Right cardiac atrium (tissue), 5 donors: Measurements from ENCODE around the gene SLC35A3. TPM values are rescaled to one million over a fixed set of nuclear protein-coding genes. Genes with fewer than 3 reads are reported as not detected.
A peak's percentile ranks its signal among the peaks of the same experiment; 100 is the strongest.

Source experiments
- ATAC-seq, 2 donors: fragments of 200-7000 bp; cut with Tn5 transposase; one replicate each; pipeline versions ENCODE4 v1.8.0 to v1.9.1; 2020; ENCODE audit warnings: moderate library complexity in 2 of 2, mild to moderate bottlenecking in 1 of 2
- DNase-seq, 3 donors: peaks; one replicate each; pipeline ENCODE4 v3.0.0-alpha.2; 2020
- H3K27ac ChIP-seq: one replicate; pipeline ENCODE4 v1.5.1; 2013; ENCODE audit warnings: mild to moderate bottlenecking, low read length, control low read depth, moderate library complexity
- H3K27me3 ChIP-seq: one replicate; pipeline ENCODE4 v1.6.1; 2013; ENCODE audit not compliant: control insufficient read depth, insufficient read depth
- H3K4me1 ChIP-seq: one replicate; pipeline ENCODE4 v1.6.1; 2013; ENCODE audit warnings: low read length; ENCODE audit not compliant: control insufficient read depth, insufficient read depth
- H3K4me3 ChIP-seq: one replicate; pipeline ENCODE4 v1.5.1; 2013; ENCODE audit warnings: low read length, control low read depth
- H3K9me3 ChIP-seq: one replicate; pipeline ENCODE4 v1.6.1; 2013; ENCODE audit warnings: low read length; ENCODE audit not compliant: control insufficient read depth
- WGBS: extraction: QIAGEN DNeasy Blood & Tissue Kit; methylation state at CpG from one replicate; pipeline ENCODE4 v1.1.7; 2013; 5-methylcytosine and 5-hydroxymethylcytosine counted together
- intact Hi-C, 4 donors: fragments of 100-400 bp; cut with DNase I; formaldehyde crosslinking; loops; one replicate each; pipeline versions ENCODE4 v1.11.0 to v1.14.0; 2022 to 2023
- polyA plus RNA-seq: library from polyadenylated mRNA; stranded (reverse); fragments of 200-250 nt; gene quantifications from one replicate; pipeline ENCODE4 v1.2.3, GENCODE V29; 2013
- total RNA-seq, 4 donors: library from RNA; stranded (reverse); fragmentation: NEBNext Ultra II Directional; extraction: Animal tissue kit (Norgen Biotek cat#: 25700); gene quantifications; one replicate each; pipeline ENCODE4 v1.2.1, GENCODE V29; 2021
- donor health status: healthy with polysubstance abuse.
- donor health status: DM: no; HTN: yes; CAD: no.
- donor health status: DM: no; HTN: no; CAD: no.
- donor health status: DM: no; HTN: yes; CAD: no; lungs with severe emphysema.
- donor health status: DM: yes; HTN: yes; CAD: no.

SLC35A3 gene
- total and polyA plus RNA-seq, 5 donors = 6.5 to 13.5 (median 10.1) TPM

DNA sequence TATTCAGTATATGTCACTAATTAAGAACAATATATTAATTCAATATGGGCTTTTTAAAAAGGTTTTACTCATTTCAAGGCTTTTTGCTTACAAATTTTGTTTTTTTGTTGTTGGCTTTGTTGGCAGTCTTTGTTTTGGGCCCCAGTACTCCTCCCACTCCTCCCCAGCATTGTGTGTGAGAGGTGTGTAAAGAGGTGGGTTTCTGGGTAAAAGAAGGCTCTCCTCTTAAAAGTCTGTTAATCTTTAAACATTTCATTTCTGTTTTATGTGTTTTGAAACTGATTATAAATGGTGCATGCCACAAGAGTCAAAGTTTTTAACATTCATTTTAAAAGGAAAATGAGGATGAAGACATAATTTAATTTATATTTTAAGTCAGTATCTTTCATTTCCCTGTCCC is 83.3 kb downstream of the SLC35A3 start:
- Histone ChIP-seq H3K4me1 (peaks cover 2% of the 10 kb centered on the region), H3K4me3 (no peak overlapping the region), H3K9me3 (no peaks in the 10 kb centered on the region), H3K27ac (no peak overlapping the region), H3K27me3 (no peaks in the 10 kb centered on the region)
- no peak for DNase-seq
- intact Hi-C loops = no loop called here
- ATAC-seq = no peak

DNA sequence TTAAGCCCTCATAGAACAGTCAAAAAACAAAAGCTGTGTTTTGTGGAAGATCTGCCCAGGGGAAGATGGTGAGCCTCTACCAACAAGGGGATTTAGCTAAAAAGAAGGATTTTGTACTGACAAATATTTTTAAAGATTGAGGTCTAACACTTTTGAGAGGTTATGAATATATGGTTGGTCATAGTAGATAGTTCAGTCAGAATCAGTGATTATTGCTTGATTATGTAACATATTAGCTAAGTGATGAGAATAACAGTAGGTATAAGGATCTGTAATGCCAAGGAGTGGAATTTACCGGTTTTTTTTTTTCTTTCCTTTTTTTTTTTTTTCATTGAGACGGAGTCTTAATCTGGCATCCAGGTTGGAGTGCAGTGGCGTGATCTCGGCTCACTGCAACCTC is 83.9 kb downstream of the SLC35A3 start:
- WGBS = 95% methylated on average over 4 of the region's 4 CpGs
- no peak for ATAC-seq

DNA sequence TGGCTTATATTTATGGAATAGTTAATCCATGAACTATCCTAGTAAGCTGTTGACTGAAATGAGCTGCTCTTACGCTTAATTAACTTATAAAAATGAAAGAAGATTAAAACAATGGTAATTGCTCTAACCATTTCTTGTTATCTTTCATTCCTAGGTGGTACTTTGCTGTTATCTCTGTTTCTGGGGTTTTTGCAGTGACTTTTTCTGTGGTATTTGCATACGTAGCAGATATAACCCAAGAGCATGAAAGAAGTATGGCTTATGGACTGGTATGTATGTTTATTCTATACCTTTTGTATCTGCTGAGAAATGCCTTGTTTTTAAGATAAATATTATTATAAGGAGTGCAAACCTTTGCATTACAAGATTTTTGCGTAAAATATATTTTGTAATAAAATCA is 91.9 kb downstream of the SLC35A3 start:
- ATAC-seq (no peak), DNase-seq (no peak)
- Histone ChIP-seq H3K27me3 (no peaks in the 10 kb centered on the region), H3K9me3 (no peaks in the 10 kb centered on the region), H3K4me1 (peaks cover 2% of the 10 kb centered on the region), H3K27ac (no peak overlapping the region), H3K4me3 (no peak overlapping the region)
- intact Hi-C loops = no loop called here
- 96% methylated on average over 3 of the region's 3 CpGs for WGBS

More for the DNA sequence above, 83.9 kb downstream of the SLC35A3 start:
- H3K4me1 ChIP-seq = peaks cover 2% of the 10 kb centered on the region
- H3K9me3 ChIP-seq = no peaks in the 10 kb centered on the region
- no peak overlapping the region for H3K27ac ChIP-seq
- no peak for DNase-seq
- intact Hi-C loops = no loop called here
- H3K4me3 ChIP-seq = no peak overlapping the region
- H3K27me3 ChIP-seq = no peaks in the 10 kb centered on the region

DNA sequence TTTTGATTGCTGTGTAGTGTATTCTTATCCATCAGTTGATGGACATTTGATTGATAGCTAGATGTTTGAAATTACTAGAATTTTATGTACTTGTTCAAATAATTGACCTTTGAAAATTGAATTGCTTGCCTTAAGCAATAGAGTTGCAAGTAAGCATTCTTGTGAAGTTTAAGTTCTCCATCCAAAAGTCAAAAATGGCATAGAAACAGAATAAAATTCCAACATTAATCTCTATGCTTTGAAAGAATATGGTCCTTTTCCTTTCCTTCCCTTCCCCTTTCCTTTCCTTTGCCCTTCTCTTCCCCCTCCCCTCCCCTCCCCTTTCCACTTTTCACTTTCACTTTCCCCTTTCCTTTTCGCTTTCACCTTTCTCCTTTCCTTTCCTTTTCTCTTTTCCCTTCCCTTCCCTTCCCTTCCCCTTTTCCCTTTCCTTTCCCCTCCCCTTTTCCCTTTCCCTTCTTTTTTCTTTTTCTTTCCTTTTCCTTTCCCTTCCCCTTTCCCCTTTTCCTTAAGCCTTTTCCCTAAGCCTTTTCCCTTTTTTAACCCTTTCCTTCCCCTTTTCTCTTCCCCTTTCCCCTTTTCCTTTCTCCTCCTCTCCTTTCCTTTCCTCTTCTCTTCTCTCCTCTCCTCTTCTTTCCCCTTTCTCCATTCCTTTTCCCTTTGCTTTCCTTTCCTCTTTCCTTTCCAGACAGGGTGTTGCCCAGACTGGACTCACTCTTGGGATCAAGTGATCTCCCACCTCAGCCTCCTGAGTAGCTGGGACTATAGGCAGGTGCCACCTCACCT is 95.6 kb downstream of the SLC35A3 start:
- ATAC-seq = no peak
- DNase-seq = no peak
- Histone ChIP-seq H3K4me3 (no peak overlapping the region), H3K27me3 (no peaks in the 10 kb centered on the region), H3K9me3 (no peaks in the 10 kb centered on the region), H3K27ac (no peak overlapping the region), H3K4me1 (peaks cover 2% of the 10 kb centered on the region)
- intact Hi-C loops = no loop called here
- 81% methylated on average over 1 of the region's 1 CpG for WGBS

DNA sequence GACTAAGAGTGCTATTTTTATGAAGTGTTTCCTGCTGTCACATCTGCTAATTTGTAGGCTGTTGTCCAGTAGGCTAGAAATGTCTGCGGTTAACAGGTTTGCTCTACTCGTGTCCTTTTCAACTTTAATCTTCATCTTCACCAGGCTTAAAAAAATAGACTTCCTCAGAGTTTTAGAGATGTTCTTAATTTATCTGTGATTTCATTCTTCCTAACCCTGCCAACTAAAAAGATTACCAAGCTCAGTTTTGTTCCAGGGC is 96.1 kb downstream of the SLC35A3 start:
- Histone ChIP-seq H3K4me1 (peaks cover 2% of the 10 kb centered on the region), H3K27me3 (no peaks in the 10 kb centered on the region), H3K27ac (no peak overlapping the region), H3K9me3 (no peaks in the 10 kb centered on the region), H3K4me3 (no peak overlapping the region)
- whole genome bisulfite sequencing = 64% methylated on average over 2 of the region's 2 CpGs
- ATAC-seq (no peak), DNase-seq (no peak)
- intact Hi-C loops = no loop called here

DNA sequence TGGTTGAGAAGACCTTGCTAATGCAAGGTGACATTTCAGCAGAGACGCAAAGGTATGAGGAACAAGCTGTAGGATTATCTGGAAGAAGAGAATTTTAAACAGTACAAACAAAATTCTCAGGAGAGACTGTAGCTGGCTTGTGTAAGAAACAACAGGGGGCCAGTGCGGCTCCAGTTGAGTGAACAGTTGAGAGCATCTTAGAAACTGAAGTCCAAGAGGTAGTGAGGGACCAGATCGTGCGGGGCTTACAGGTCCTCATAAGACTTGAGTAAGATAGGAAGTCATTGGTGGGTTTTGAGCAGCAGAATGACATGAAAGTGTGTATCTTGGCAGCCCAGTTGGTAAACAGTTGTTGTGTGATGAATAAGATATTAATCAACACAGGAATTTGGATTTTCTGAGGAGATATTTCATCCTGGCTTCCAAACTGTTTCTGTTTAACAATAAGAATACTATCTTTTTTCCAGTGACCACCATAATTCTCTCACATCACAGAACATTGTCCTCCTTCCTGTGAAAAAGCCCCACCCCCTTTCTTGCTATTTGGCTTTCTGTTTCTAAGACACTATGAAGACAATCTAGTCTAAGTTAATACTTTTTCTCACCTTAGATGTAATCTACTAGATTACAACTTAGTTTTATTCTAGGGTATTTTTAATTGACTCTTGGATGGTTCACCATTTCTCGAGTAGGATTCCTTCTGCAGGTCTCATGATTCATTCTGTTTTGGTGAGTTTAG is 100.6 kb downstream of the SLC35A3 start:
- H3K27ac ChIP-seq = no peak overlapping the region
- ATAC-seq (no peak), DNase-seq (no peak)
- H3K4me3 ChIP-seq = no peak overlapping the region
- peaks cover 3% of the 10 kb centered on the region for H3K4me1 ChIP-seq
- 97% methylated on average over 5 of the region's 5 CpGs for WGBS
- H3K27me3 ChIP-seq = no peaks in the 10 kb centered on the region
- intact Hi-C loops = no loop called here
- H3K9me3 ChIP-seq = no peaks in the 10 kb centered on the region

DNA sequence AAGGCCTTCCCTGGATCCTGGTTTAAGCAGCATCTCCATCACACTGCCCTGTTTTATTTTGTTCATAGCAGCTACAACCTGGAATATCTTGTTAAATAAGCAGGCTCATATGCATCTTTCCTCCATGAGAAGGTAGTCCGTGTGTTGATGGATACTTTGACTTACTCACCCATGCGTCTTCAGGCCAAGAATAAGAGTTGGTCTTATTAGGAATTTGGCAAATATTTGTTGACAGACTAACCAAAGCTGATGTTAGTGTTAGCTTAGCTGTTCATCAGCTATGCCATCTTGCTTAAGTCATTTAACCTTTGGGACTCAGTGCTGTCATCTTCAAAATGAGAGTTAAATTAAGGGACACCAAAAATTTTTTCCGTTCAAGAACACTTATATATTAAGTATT is 103.7 kb downstream of the SLC35A3 start:
- no peaks in the 10 kb centered on the region for H3K9me3 ChIP-seq
- WGBS = 85% methylated on average over 3 of the region's 3 CpGs
- no peaks in the 10 kb centered on the region for H3K27me3 ChIP-seq
- DNase-seq (no peak), ATAC-seq (no peak)
- H3K4me1 ChIP-seq = peaks cover 4% of the 10 kb centered on the region
- H3K27ac ChIP-seq = no peak overlapping the region
- intact Hi-C loops = no loop called here
- H3K4me3 ChIP-seq = no peak overlapping the region

DNA sequence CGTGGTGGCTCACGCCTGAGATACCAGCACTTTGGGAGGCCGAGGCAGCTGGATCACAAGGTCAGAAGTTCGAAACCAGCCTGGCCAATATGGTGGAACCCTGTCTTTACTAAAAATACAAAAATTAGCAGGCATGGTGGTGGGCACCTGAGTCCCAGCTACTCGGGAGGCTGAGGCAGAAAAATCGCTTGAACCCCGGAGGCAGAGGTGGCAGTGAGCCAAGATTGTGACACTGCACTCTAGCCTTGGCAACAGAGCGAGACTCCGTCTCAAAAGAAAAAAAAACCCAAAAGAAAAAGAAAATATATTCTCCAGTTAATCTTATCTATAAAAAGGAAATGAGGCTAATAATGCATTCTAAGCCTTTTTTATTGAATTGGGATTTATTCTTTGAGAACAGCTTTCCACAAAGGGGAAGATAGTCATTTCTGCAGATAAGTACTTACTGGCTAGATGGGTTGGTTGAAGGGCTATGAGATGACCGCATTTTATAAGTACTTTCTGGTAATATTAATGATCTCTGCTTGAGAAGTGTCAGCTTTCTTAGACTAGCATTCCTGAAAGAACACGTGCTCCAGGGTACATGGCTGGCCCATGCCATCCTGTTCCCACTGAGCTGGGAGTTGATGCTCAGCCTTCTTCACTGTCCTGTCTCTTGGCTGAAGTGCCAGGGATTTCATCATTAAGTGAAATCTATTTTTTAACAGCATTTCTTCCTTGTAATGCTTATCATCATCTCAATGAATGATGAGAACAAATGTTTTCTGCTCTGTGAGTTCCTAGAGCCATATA is 105.0 kb downstream of the SLC35A3 start:
- Histone ChIP-seq H3K27ac (peak overlapping the region; percentile 84), H3K4me1 (peaks cover 4% of the 10 kb centered on the region), H3K4me3 (no peak overlapping the region), H3K9me3 (no peaks in the 10 kb centered on the region), H3K27me3 (no peaks in the 10 kb centered on the region)
- peak; percentile 25 to 67 (median 56) for DNase-seq
- peak; percentile 47 to 52 for ATAC-seq
- intact Hi-C loops = no loop called here
- WGBS = 64% methylated on average over 11 of the region's 11 CpGs

DNA sequence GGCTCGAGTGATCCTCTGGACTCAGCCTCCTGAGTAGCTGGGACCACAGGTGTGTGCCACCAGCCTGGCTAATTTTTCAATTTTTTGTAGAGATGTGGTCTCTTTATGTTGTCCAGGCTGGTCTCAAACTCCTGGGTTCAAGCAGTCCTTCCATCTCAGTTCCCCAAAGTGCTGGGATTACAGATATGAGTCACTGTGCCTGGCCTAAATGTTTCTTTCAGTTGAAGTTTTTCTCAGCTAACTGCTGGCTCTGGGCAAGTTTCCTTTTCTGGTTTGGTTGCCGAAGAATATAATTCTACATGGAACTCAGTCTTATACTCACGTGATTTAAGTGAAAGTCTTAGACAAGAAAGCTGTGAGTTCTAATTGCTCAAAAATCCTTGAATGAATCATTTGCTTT is 106.0 kb downstream of the SLC35A3 start:
- ATAC-seq (peak; percentile 38 to 44), DNase-seq (no peak)
- H3K4me1 ChIP-seq = peaks cover 4% of the 10 kb centered on the region
- H3K27ac ChIP-seq = peak overlapping the region; percentile 87
- intact Hi-C loops = no loop called here
- no peak overlapping the region for H3K4me3 ChIP-seq
- 75% methylated on average over 3 of the region's 3 CpGs for WGBS
- no peaks in the 10 kb centered on the region for H3K27me3 ChIP-seq
- no peaks in the 10 kb centered on the region for H3K9me3 ChIP-seq

DNA sequence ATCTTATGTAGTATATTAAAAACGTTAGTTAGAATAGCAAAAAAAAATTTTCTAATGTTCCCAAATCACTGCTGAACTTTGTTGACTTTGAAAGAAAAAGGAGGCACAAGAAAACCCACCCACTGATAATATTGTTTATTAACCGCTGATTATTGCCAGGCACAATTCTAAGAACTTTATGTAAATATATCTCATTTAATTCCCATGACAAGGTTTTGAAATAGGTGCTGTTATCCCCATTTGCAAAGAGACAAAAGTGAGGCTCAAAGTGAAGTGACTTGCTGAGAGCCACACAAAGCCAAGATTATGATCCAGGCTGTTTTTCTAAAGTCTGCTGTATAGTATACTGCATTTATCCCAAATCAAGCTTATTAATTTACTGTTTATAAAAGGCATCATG is 106.5 kb downstream of the SLC35A3 start:
- intact Hi-C loops = no loop called here
- Histone ChIP-seq H3K27ac (no peak overlapping the region), H3K4me3 (no peak overlapping the region), H3K4me1 (peaks cover 4% of the 10 kb centered on the region), H3K9me3 (no peaks in the 10 kb centered on the region), H3K27me3 (no peaks in the 10 kb centered on the region)
- ATAC-seq (no peak), DNase-seq (no peak)
- 58% methylated on average over 2 of the region's 2 CpGs for WGBS

DNA sequence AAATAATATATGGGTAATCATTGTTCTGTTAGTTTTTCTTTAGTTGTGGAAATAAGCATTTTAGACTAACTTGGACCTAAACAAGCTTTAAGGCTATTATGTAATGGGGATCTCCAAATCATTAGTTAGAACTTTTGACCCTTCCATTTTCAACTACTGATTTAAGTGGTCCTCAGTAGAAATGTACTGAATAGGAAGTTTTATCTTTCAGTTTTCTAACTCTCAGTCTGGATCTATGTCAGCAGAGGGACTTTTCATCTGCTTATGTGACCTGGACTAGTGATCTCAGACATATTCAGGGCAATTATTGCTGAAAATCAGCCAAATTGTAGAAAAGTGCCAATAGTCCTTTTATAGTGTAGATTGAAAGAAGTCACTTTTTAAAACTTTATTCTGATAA is 106.9 kb downstream of the SLC35A3 start:
- Histone ChIP-seq H3K27ac (no peak overlapping the region), H3K4me3 (no peak overlapping the region), H3K9me3 (no peaks in the 10 kb centered on the region), H3K27me3 (no peaks in the 10 kb centered on the region), H3K4me1 (peaks cover 4% of the 10 kb centered on the region)
- intact Hi-C loops = no loop called here
- DNase-seq (no peak), ATAC-seq (no peak)
